Osteocyte (in vitro differentiated cells): ENCODE data around the gene CADM1. TPM values are rescaled to one million over a fixed set of nuclear protein-coding genes. Genes with fewer than 3 reads are reported as not detected.

Experiments
- DNase-seq: peaks from one replicate; pipeline ENCODE4 v3.0.0; 2021; ENCODE audit warnings: mixed read lengths; ENCODE audit not compliant: unreplicated experiment; ENCODE audit errors: extremely low spot score
- H3K27ac Mint-ChIP-seq: one replicate; pipeline ENCODE4 v1.8.0; 2021; ENCODE audit warnings: mild to moderate bottlenecking, mixed read lengths; ENCODE audit not compliant: unreplicated experiment
- H3K27me3 Mint-ChIP-seq: one replicate; pipeline ENCODE4 v1.8.0; 2021; ENCODE audit warnings: mixed read lengths; ENCODE audit not compliant: unreplicated experiment
- H3K36me3 Mint-ChIP-seq: one replicate; pipeline ENCODE4 v1.8.0; 2021; ENCODE audit warnings: mixed read lengths; ENCODE audit not compliant: unreplicated experiment
- H3K4me1 Mint-ChIP-seq: one replicate; pipeline ENCODE4 v1.8.0; 2021; ENCODE audit warnings: mixed read lengths; ENCODE audit not compliant: unreplicated experiment
- H3K4me3 Mint-ChIP-seq: one replicate; pipeline ENCODE4 v1.8.0; 2021; ENCODE audit warnings: mild to moderate bottlenecking, moderate library complexity, mixed read lengths; ENCODE audit not compliant: unreplicated experiment
- H3K9me3 Mint-ChIP-seq: one replicate; pipeline ENCODE4 v1.8.0; 2021; ENCODE audit warnings: mixed read lengths; ENCODE audit not compliant: unreplicated experiment
- CTCF ChIP-seq: fragments of 200-600 bp; sonication (generic); IDR thresholded peaks from 2 replicates; pipeline ENCODE4 v1.5.0; 2021; ENCODE audit warnings: antibody characterized with exemption, mild to moderate bottlenecking, moderate library complexity
- total RNA-seq: library from RNA; stranded (reverse); gene quantifications from 2 replicates; pipeline ENCODE4 v1.2.1, GENCODE V29; 2021

Gene CADM1
- total RNA-seq, 1 donor from 2014 or later, result 24.2 TPM

- Mint-ChIP-seq H3K27ac (no peak overlapping the region), H3K4me1 (peaks cover 9% of the 10 kb centered on the region), H3K36me3 (no peaks in the 10 kb centered on the region), H3K9me3 (peaks cover 3% of the 10 kb centered on the region), H3K4me3 (no peak overlapping the region), H3K27me3 (no peaks in the 10 kb centered on the region)
- TF ChIP-seq CTCF, result no peak
- no peak for DNase-seq
Measured at GRCh38 chr11:115271643-115272042, 232.6 kb downstream of the CADM1 start.

DNA sequence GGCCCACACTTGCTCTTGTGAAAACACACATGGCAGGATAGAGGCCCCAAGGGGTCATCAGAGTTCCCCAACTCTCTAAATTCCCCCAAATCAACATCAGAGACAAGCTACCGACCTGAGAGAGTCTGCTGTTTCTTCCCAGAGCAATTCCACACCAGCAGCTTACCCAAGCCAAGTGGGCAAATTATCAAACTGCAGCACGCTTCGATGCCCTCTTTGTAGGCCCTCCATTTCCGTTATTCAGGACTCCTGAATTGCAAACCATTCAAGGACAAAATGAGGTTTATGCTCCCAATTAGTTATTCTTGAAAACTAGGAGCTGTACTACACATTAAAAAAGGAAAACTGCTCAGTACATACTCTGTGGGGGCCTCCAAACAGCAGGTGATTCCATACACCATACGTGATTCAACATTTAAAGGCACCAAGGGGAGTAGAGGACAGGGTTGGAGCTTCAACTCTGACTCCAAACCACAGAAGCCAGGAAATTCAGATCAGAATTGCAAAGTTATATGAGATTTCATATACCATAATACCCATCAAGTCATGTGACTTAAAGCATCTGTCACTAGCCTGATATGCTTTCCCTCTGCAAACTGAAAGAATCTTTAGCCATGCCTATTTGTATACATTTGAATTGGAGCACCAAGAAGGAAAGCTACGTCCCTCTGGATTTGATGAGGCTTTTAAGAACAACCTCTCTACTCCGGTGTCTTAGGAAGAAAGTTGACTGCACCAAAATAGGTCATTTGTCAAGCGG is 234.8 kb downstream of the CADM1 start:
- peaks cover 5% of the 10 kb centered on the region for H3K4me1 Mint-ChIP-seq
- no peak for TF ChIP-seq CTCF
- H3K27me3 Mint-ChIP-seq, result no peaks in the 10 kb centered on the region
- H3K4me3 Mint-ChIP-seq, result no peak overlapping the region
- H3K27ac Mint-ChIP-seq, result no peak overlapping the region
- no peak for DNase-seq
- H3K9me3 Mint-ChIP-seq, result peaks cover 2% of the 10 kb centered on the region
- H3K36me3 Mint-ChIP-seq, result no peaks in the 10 kb centered on the region

DNA sequence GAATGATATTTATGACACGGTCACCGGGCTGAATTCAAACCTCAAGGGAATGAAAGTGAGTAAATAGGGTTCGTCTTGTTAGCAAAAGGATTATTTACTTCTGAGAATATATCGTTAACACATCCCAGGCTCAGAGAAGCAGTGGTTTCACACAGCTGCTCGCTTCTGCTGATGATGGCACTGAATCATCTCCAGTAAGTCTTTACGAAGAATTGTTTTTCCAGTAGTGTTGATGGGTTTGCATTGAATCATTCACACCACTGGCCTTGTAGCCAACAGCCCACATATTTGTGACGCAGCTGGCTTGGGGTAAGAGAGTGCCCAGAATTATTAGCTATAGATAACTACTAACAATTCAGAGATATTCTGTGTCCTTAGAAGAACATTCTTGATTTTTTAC is 236.3 kb downstream of the CADM1 start:
- no peak overlapping the region for H3K27ac Mint-ChIP-seq

GRCh38 chr11:115267238-115267781 is 236.9 kb downstream of the CADM1 start:
- Mint-ChIP-seq H3K27me3 (no peaks in the 10 kb centered on the region), H3K27ac (no peak overlapping the region), H3K4me1 (peaks cover 5% of the 10 kb centered on the region), H3K4me3 (no peak overlapping the region), H3K9me3 (no peaks in the 10 kb centered on the region), H3K36me3 (no peaks in the 10 kb centered on the region)
- no peak for TF ChIP-seq CTCF
- DNase-seq, result no peak

More for the DNA sequence above, 236.3 kb downstream of the CADM1 start:
- Mint-ChIP-seq H3K27me3 (no peaks in the 10 kb centered on the region), H3K9me3 (no peaks in the 10 kb centered on the region), H3K4me1 (peaks cover 5% of the 10 kb centered on the region), H3K4me3 (no peak overlapping the region), H3K36me3 (no peaks in the 10 kb centered on the region)
- DNase-seq, result no peak
- TF ChIP-seq CTCF, result no peak

GRCh38 chr11:115266066-115266639 is 238.1 kb downstream of the CADM1 start:
- H3K36me3 Mint-ChIP-seq, result no peaks in the 10 kb centered on the region
- H3K4me3 Mint-ChIP-seq, result no peak overlapping the region
- peaks cover 5% of the 10 kb centered on the region for H3K4me1 Mint-ChIP-seq
- no peak overlapping the region for H3K27ac Mint-ChIP-seq
- H3K27me3 Mint-ChIP-seq, result no peaks in the 10 kb centered on the region
- no peaks in the 10 kb centered on the region for H3K9me3 Mint-ChIP-seq
- no peak for DNase-seq
- no peak for TF ChIP-seq CTCF
